GM12873 (cell line): ENCODE results near the gene ZNF891.

ENCODE experiments used
- TF ChIP-seq, protein P1 (sequence below): IDR thresholded peaks from 2 replicates; pipeline ENCODE4 v1.5.1; 2012; ENCODE audit warnings: low read depth, mild to moderate bottlenecking, moderate library complexity, low read length, control low read depth; ENCODE audit not compliant: insufficient read depth; ENCODE audit errors: missing control alignments

The ZNF891 gene

DNA sequence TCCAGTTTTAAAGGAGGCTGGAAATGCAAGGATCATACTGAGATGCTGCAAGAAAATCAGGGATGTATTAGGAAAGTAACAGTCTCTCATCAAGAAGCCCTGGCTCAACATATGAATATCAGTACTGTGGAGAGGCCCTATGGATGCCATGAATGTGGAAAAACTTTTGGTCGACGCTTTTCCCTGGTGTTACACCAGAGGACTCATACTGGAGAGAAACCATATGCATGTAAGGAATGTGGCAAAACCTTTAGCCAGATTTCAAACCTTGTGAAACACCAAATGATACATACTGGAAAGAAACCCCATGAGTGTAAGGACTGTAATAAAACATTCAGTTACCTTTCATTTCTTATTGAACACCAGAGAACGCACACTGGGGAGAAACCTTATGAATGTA lies 24.5 kb downstream of the ZNF891 start:
- TF ChIP-seq, protein P1, sequence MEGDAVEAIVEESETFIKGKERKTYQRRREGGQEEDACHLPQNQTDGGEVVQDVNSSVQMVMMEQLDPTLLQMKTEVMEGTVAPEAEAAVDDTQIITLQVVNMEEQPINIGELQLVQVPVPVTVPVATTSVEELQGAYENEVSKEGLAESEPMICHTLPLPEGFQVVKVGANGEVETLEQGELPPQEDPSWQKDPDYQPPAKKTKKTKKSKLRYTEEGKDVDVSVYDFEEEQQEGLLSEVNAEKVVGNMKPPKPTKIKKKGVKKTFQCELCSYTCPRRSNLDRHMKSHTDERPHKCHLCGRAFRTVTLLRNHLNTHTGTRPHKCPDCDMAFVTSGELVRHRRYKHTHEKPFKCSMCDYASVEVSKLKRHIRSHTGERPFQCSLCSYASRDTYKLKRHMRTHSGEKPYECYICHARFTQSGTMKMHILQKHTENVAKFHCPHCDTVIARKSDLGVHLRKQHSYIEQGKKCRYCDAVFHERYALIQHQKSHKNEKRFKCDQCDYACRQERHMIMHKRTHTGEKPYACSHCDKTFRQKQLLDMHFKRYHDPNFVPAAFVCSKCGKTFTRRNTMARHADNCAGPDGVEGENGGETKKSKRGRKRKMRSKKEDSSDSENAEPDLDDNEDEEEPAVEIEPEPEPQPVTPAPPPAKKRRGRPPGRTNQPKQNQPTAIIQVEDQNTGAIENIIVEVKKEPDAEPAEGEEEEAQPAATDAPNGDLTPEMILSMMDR = no peak

DNA sequence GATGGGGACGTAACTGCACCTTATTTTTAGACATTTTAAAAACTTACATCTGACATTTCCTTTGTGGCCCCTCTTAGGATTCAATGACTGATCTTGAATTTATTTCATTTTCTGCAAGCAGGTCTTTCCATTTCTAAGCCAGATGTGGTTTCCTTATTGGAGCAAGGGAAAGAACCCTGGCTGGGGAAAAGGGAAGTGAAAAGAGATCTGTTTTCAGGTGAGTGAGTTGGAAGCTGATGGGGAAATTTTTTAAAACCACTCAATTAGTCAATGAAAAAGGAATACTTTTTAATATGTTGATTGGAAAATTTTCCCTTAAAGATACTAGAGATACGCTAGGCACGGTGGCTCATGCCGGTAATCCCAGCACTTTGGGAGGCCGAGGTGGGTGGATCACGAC lies 46.7 kb downstream of the ZNF891 start:
- TF ChIP-seq, protein P1 = no peak

DNA sequence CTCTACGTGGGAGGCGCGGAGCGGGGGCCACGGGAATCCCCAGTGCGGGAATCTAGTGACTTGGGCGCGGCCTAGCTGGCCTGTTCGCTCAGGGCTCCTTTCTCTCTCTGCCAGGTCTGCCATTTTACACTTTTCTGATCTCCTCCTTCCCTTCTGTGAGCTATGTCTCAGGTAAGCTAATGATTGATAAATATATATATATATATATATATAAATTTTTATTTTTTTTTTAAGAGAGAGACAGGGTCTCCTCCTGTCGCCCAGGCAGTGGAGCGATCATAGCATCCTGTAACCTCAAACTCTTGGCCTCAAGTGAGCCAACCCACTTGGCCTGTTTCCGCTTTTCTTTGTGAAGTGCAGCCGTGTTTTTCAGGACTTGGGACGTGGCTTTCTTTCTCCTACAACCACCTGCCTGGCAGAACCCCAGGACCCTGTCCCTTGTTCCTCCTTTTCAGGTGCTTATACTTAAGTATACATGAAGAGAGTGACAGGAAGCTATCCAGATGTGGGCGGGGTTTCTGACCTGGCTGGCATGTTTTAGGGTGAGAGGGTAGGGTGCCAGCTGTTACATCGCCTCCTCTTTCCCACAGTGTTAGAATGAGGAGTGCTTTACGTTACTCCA lies 48.8 kb downstream of the ZNF891 start:
- TF ChIP-seq, protein P1 = no peak

DNA sequence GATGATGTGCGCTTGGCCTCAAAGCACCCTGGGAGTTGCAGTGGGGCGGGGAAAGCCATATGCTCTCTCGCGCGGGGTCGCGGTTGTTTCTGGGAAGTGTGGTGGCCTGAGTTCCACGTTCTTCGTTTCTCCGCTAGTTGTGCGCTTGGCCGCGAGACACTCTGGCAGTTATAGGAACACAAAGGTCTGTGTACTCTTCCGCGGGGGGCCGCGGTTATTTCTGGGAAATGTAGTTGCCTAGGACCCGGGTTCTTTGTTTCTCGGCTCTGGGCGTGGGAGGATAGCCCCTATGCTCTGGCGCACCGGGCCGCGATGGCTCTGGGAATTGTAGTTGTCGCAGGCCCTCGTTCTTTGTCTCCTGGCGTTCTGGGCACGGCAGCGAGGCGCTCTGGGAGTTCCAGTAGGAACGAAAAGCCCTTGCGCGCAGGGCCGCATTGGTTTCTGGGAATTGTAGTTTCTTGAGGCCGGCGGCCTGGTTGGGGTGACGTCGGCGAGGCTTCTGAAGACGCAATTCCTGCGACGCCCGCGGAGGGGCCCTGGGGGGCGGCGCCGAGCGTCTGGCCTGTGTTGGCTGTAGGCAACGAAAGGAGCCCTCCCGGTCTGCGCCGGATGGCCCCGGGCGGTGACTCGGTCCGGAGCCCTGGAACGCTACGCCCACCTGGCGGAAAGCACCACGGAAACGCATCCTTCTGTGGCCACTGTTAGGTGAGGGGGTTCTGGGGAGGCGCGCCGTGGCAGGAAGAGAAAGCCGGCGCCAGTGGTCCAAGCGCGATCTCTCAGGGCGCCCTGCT lies 49.5 kb downstream of the ZNF891 start, which contains the start of gene ZNF140:
Gene ZNF140 (plus strand): TSS at position 556 of the 791 bp plus-strand sequence. CDS start 398 bp downstream, outside the sequence.
- TF ChIP-seq, protein P1 = peak; percentile 34

DNA sequence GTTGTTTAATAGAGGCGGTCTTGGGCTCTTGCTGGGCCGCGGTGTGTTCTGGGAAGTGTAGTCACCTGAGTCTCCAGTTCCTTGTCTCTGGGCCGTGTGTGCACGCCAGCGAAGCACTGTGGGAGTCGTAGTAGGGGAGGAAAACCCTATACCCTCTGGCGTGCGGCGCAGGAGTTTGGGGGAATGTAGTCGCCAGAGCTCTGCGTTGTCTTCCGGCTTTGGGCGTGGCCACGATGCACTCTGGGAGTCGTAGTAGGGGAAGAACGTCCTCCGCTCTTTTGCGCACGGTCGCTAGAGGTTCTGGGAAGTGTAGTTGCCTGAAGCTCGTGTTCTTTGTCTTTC lies 50.1 kb downstream of the ZNF891 start:
- TF ChIP-seq, protein P1 = no peak

DNA sequence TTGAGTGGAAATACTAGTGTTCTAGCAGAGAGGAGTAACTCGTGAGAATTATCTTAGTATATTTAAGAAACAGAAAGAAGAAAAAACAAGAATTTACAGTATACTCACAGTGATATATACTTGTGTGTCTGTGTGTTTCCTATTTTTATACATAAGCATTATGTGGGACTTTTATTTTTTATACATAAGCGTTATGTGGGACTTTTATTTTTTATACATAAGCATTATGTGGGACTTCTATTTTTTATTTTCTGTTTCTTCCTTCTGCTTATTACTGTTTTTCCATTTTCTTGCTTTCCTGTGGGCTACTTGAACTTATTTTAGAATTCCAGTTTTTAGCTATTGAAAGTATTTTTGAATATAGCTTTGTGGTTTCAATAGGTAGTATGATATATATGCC lies 56.2 kb downstream of the ZNF891 start:
- TF ChIP-seq, protein P1 = no peak

DNA sequence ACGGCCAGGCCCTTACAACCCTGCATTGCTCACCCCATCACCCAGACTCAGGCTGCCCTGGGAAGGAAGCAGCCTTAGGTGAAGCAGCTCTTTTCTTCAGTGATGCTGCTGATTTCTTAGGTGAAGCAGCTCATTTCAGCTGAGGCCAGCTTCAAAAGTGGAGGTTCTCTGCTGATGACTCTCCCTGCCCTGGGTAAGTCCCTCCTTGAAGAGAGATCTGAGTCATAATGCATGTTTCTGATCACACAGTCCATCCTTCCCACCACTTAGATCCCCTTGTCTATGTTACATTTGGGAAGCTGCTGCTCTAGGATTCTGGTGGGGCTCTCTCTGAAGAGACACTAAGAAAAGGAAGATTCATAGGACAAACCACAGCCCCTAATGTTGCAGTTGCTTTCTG lies 66.5 kb downstream of the ZNF891 start:
- TF ChIP-seq, protein P1 = no peak
